ENCODE data around the gene KREMEN2.

- TF ChIP-seq CTCF (IDR thresholded peaks at IDR 0.05; ENCODE audit: poor library complexity) = no peak
- TF ChIP-seq EZH2 (IDR thresholded peaks at IDR 0.05; ENCODE audit: borderline replicate concordance) = no peak
- TF ChIP-seq EZH2phosphoT487 (IDR thresholded peaks at IDR 0.05; ENCODE audit: low read depth, severe bottlenecking, unreplicated experiment) = no peak
Observed at GRCh38 chr16:2952679-2953078, 11.4 kb upstream of the KREMEN2 start.
